RWPE1 (cell line): Measurements from ENCODE around the gene RACGAP1.
A peak's percentile ranks its signal among the peaks of the same experiment; 100 is the strongest.

ENCODE experiments used
- CTCF ChIA-PET: fragments of 350-600 bp; sonication (Branson Sonifier 250); formaldehyde crosslinking; extraction: SDS; loops from one replicate; lab custom pipeline; 2021; lab: Yijun Ruan, JAX
- POLR2A ChIA-PET: fragments of 400-600 bp; formaldehyde crosslinking; extraction: SDS; loops from one replicate; lab custom pipeline; 2020; ENCODE audit warnings: antibody characterized with exemption; ENCODE audit not compliant: low non-redundant PET; lab: Yijun Ruan, JAX
- DNase-seq: peaks from one replicate; pipeline ENCODE4 v3.0.0; 2012; ENCODE audit warnings: low spot score
- H3K27ac ChIP-seq: fragments of 450-650 bp; 2 replicates; pipeline ENCODE4 v1.5.1; 2017
- TF ChIP-seq, protein P1 (sequence below): fragments of 450-650 bp; conservative IDR thresholded peaks from 2 replicates; pipeline ENCODE4 v1.5.1; 2017; ENCODE audit warnings: low read depth, mild to moderate bottlenecking

RACGAP1 gene

GRCh38 chr12:49974231-49974675 is 51.0 kb downstream of the RACGAP1 start:
- ChIA-PET POLR2A (no interaction called here), CTCF (interaction anchor here (0.6 kb wide), 1 partner anchor 65 kb away, joined by 4 read pairs; no protein-coding TSS in a partner anchor)
- H3K27ac ChIP-seq, result peak overlapping the region; percentile 13; the same call in 1 of the 2 replicates
- no peak for DNase-seq
- TF ChIP-seq, protein P1, sequence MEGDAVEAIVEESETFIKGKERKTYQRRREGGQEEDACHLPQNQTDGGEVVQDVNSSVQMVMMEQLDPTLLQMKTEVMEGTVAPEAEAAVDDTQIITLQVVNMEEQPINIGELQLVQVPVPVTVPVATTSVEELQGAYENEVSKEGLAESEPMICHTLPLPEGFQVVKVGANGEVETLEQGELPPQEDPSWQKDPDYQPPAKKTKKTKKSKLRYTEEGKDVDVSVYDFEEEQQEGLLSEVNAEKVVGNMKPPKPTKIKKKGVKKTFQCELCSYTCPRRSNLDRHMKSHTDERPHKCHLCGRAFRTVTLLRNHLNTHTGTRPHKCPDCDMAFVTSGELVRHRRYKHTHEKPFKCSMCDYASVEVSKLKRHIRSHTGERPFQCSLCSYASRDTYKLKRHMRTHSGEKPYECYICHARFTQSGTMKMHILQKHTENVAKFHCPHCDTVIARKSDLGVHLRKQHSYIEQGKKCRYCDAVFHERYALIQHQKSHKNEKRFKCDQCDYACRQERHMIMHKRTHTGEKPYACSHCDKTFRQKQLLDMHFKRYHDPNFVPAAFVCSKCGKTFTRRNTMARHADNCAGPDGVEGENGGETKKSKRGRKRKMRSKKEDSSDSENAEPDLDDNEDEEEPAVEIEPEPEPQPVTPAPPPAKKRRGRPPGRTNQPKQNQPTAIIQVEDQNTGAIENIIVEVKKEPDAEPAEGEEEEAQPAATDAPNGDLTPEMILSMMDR, result no peak

DNA sequence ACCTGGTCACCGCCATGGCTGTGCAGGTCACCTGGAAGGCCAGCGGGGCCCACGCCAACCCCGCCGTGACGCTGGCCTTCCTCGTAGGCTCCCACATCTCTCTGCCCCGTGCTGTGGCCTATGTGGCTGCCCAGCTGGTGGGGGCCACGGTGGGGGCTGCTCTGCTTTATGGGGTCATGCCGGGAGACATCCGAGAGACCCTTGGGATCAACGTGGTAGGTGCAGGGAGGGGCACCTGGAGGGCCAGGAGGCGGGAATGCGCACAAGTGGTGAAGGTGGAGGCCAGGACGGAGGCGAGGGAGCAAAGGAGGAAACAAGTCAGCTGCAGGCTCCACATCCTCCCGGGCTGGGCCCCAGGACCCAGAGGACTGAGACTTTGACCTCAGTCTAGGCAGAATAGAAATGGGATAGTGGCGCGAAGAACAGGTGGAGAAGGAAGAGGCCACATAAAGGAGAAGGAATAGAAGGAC is 51.9 kb downstream of the RACGAP1 start:
- TF ChIP-seq, protein P1, result no peak
- CTCF ChIA-PET, result interaction anchor here (0.6 kb wide), 1 partner anchor 66 kb away, joined by 4 read pairs; no protein-coding TSS in a partner anchor
- POLR2A ChIA-PET, result no interaction called here
- H3K27ac ChIP-seq, result no peak overlapping the region
- DNase-seq, result no peak

GRCh38 chr12:49972641-49973360 is 52.5 kb downstream of the RACGAP1 start, which contains the start of gene AQP6:
TSS of gene AQP6 (plus strand) at chr12:49972947. CDS start at chr12:49973174, 227 bp downstream.
- ChIA-PET CTCF (interaction anchor here (1.1 kb wide), 1 partner anchor 98 kb away, joined by 4 read pairs; no protein-coding TSS in a partner anchor), POLR2A (no interaction called here)
- no peak for DNase-seq
- TF ChIP-seq, protein P1, result no peak
- peak within 1 kb of the TSS; percentile 60 for H3K27ac ChIP-seq

DNA sequence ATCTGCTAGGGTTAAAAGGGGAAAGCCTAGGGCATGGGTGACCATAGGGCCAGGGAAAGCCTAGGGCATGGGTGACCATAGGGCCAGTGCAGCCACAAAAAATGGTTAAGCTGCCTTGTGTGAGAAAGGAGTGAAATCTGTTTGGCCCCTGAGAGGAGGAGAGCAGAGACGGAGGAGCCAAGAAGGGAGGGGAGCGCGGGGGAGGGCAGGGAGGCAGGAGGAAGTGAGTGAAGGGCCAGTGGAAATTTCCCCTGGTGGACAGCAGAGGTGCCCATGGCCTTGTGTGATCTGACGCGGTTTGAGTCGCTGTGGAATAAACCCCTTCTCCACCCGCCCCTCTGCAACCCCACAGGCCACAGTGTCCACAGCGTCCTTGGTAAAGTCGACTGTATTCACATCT is 53.2 kb downstream of the RACGAP1 start:
- no peak for DNase-seq
- TF ChIP-seq, protein P1, result no peak
- no peak overlapping the region for H3K27ac ChIP-seq
- ChIA-PET POLR2A (no interaction called here), CTCF (interaction anchor here (1.1 kb wide), 1 partner anchor 98 kb away, joined by 4 read pairs; no protein-coding TSS in a partner anchor)

GRCh38 chr12:49971141-49971540 is 54.2 kb downstream of the RACGAP1 start:
- peak overlapping the region; percentile 60 for H3K27ac ChIP-seq
- CTCF ChIA-PET, result interaction anchor here (0.6 to 0.7 kb wide), 2 partner anchors 69 to 94 kb away, joined by 3 to 4 read pairs; no protein-coding TSS in a partner anchor
- TF ChIP-seq, protein P1, result no peak
- DNase-seq, result no peak
- POLR2A ChIA-PET, result no interaction called here

DNA sequence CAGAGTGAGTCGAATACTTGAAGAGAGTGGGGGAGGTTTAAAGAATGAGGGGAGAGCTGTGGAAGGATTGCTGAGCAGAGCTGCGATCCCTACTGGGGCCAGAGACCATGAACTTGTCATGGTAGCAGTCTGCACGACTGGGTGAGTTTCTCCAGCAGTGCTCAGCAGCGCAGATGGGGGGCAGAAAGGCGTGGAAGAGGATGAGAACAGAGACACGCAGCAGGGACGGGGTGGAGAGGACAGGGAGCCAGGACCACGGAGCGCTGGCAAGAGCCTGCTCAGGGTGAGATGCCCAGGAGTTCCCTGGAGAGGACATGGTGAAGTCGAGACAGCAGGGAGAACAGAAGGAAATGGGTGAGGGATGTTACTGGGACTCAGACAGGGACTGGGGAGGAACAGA is 54.6 kb downstream of the RACGAP1 start:
- ChIA-PET CTCF (interaction anchor here (0.7 kb wide), 1 partner anchor 95 kb away, joined by 3 read pairs; no protein-coding TSS in a partner anchor), POLR2A (no interaction called here)
- TF ChIP-seq, protein P1, result no peak
- DNase-seq, result no peak
- peak overlapping the region; percentile 60 for H3K27ac ChIP-seq
